ENCODE data around the gene CGREF1.

DNA sequence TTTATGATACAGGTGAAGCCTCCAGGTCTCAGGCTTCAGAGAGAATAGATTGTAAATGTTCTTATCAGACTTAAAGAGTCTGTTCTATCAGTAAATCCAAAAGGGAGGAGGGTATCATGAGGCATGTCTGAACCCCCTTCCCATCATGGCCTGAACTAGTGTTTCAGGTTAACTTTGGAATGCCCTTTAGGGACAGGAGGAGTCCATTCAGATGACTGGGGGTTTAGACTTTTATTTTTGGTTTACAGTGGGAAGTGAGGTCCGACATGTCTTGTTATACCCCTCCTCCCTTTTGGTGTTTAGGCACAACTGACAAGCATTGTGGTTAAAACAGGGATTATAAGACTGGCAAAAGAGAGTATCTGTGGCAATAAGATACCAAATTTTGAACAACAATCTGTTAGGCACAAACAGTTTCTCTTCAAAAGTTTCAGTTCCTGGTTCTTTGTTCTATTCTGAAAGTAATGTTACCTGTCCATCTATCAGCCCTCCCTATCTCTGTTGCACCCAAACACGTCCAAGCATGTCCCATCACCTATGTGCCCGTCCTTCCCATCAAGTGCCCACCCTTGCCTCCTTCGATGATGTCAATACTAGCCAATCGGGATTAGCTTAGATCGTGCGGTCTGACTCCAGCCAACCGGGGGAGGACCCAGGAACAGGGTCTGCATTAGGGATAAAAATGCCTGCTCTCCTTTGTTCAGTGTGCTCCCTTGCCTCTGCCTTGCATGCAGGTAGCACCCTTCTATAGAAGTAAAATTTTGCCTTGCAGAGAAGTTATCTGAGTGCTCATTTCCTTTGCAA is 46.2 kb upstream of the CGREF1 start:
- no peak for TF ChIP-seq POLR2A (IDR thresholded peaks at IDR 0.05)
- TF ChIP-seq CTCF (IDR thresholded peaks at IDR 0.05), result no peak
